Bronchial epithelial cell (primary cell): Measurements from ENCODE around the gene ASB11. TPM values are rescaled to one million over a fixed set of nuclear protein-coding genes. Genes with fewer than 3 reads are reported as not detected.

Experiments used
- DNase-seq: peaks from one replicate; pipeline ENCODE4 v3.0.0-alpha.2; 2010; ENCODE audit warnings: low read depth
- FAIRE-seq: peaks from 2 replicates; lab custom pipeline; 2011; peaks lifted over from hg19 to GRCh38; lab: Jason Lieb, UNC
- H3K27me3 ChIP-seq: 2 replicates; pipeline ENCODE4 v1.5.1; 2011; ENCODE audit warnings: low read length; ENCODE audit not compliant: control insufficient read depth, insufficient read depth
- H3K36me3 ChIP-seq: 2 replicates; pipeline ENCODE4 v1.5.1; 2011; ENCODE audit warnings: low read length; ENCODE audit not compliant: control insufficient read depth, insufficient read depth
- H3K4me3 ChIP-seq: 2 replicates; pipeline ENCODE4 v1.5.1; 2011; ENCODE audit warnings: mild to moderate bottlenecking, low read depth, low read length, control low read depth
- CTCF ChIP-seq: IDR thresholded peaks from 2 replicates; pipeline ENCODE4 v1.5.1; 2011; ENCODE audit warnings: mild to moderate bottlenecking, moderate library complexity, low read length, control low read depth, inconsistent platforms; ENCODE audit not compliant: insufficient read depth, severe bottlenecking
- total RNA-seq: library from RNA; depleted of rRNA; stranded (reverse); fragments of >200 nt; gene quantifications from 2 replicates; pipeline ENCODE4 v1.2.1, GENCODE V29; 2014

ASB11 gene
- total RNA-seq, 1 donor from 2014 or later, result not detected

- H3K36me3 ChIP-seq, result peaks cover 3% of the 10 kb centered on the region
- H3K4me3 ChIP-seq, result no peak overlapping the region
- DNase-seq, result no peak
- no peak for FAIRE-seq
- TF ChIP-seq CTCF, result no peak
- no peaks in the 10 kb centered on the region for H3K27me3 ChIP-seq
Observed at GRCh38 chrX:15322072-15322471, 6.6 kb upstream of the ASB11 start.

DNA sequence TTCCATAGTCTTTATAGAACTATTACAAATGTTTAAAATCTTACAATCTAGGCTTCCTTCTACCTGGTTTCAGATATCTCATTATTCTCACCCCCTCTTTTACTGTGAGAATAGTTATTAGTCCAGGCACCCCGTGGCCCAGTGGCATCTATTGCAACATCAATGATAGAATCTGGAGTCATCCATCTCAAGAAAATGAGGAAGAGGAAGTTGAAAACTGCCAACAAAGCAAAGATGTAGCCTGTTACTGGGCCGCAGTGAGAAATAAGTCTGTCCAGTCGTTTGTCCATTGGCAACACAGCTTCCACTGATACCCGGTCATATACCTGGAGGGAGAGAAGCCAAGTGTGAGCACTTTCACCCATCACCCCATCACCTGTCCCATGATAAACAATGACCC lies 6.0 kb upstream of the ASB11 start:
- FAIRE-seq (no peak), DNase-seq (no peak)
- Histone ChIP-seq H3K27me3 (no peaks in the 10 kb centered on the region), H3K36me3 (peaks cover 3% of the 10 kb centered on the region), H3K4me3 (no peak overlapping the region)
- TF ChIP-seq CTCF, result no peak

GRCh38 chrX:15320297-15320696 lies 4.9 kb upstream of the ASB11 start:
- Histone ChIP-seq H3K4me3 (no peak overlapping the region), H3K27me3 (no peaks in the 10 kb centered on the region), H3K36me3 (peaks cover 3% of the 10 kb centered on the region)
- DNase-seq (no peak), FAIRE-seq (no peak)
- TF ChIP-seq CTCF, result no peak

GRCh38 chrX:15319075-15319474 lies 3.6 kb upstream of the ASB11 start:
- Histone ChIP-seq H3K27me3 (no peaks in the 10 kb centered on the region), H3K4me3 (no peak overlapping the region), H3K36me3 (no peaks in the 10 kb centered on the region)
- no peak for DNase-seq
- no peak for FAIRE-seq
- no peak for TF ChIP-seq CTCF

DNA sequence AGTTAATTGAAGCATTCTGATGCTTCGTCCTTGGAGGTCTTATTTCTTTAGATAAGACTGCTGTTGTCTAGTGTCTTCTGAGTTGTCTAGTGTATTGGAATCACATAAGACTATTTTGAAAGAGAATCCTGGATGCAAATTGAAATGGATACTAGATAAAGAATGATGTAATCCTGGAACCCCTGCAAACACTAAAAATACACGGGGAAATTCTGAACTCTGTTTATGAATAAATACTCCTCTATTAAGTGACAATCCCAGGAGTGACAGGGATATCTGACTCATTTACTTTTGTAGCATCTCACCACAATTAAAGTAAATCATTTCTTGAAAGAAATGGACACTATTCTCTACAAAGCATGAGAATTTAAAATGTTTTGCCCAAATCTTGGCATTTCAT lies 968 bp downstream of the ASB11 start:
- TF ChIP-seq CTCF, result no peak
- FAIRE-seq (no peak), DNase-seq (no peak)
- Histone ChIP-seq H3K27me3 (no peaks in the 10 kb centered on the region), H3K4me3 (no peak overlapping the region), H3K36me3 (no peaks in the 10 kb centered on the region)

GRCh38 chrX:15311119-15311518 lies 4.3 kb downstream of the ASB11 start:
- no peak overlapping the region for H3K4me3 ChIP-seq
- DNase-seq (no peak), FAIRE-seq (no peak)
- H3K36me3 ChIP-seq, result no peaks in the 10 kb centered on the region
- no peaks in the 10 kb centered on the region for H3K27me3 ChIP-seq
- no peak for TF ChIP-seq CTCF
